HL-60/S4 (cell line): ENCODE measurements around the gene SH3TC1.

ENCODE experiments used
- in situ Hi-C: fragments of 300-500 bp; cut with MboI; formaldehyde crosslinking; loops from 2 replicates; pipeline ENCODE4 v1.14.3; 2022; ENCODE audit warnings: low sequenced_read_pairs

The SH3TC1 gene

GRCh38 chr4:8163436-8164193 lies 35.5 kb upstream of the SH3TC1 start:
- in situ Hi-C loops, result no loop called here

- in situ Hi-C loops, result no loop called here
These were observed 34.9 kb upstream of the SH3TC1 start for GRCh38 chr4:8164194-8164565.

GRCh38 chr4:8164687-8165086 lies 34.4 kb upstream of the SH3TC1 start:
- in situ Hi-C loops, result no loop called here

DNA sequence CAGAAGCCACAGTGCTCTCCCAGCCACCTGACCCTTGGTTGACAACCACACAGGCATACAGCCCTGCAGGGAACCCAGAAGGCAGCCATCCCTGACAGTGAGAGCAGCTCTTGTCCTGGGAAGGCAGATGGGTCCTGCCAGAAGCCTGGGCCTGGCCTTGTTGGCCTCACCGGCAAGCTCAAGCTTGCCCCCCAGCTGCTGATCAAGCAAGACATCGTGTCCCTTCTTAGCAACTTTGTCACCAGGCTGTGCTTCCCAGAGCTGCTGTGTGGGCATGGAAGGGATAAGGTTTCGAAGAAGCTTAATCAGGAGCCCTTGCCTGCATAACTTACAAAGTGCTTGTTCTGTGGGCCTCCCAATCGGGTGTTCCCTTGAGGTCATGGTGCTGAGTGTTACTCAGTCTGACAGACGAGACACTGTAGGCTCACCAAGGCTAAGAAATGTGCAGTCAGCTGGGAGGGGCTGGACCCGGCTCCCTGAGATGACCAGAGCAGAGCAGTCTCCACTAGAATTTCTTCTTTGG lies 33.7 kb upstream of the SH3TC1 start:
- in situ Hi-C loops, result no loop called here

- in situ Hi-C loops, result no loop called here
These were observed 31.8 kb upstream of the SH3TC1 start for GRCh38 chr4:8167291-8167690.

DNA sequence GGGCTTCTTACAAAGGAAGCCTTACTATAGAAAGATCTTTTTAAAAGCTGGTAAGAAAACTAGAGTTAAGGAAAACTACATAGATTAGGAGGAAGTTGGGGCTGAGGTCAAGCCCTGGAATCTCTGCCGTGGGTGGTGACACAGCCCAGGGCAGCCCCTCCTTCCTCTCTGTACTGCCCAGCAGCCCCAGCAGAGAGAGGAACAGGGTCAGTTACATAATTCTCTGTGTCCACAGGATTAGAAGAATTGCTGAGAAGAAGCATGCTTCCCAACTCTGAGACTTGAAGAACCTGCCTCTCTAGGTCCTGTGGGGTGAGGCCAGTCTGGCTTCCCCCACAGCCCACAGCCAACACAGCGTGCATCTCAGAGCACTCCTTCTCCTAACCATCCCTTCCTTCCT lies 31.3 kb upstream of the SH3TC1 start:
- in situ Hi-C loops, result no loop called here

- in situ Hi-C loops, result no loop called here
These were observed 30.9 kb upstream of the SH3TC1 start for GRCh38 chr4:8168232-8168631.

GRCh38 chr4:8168832-8169598 lies 30.1 kb upstream of the SH3TC1 start:
- in situ Hi-C loops, result no loop called here

DNA sequence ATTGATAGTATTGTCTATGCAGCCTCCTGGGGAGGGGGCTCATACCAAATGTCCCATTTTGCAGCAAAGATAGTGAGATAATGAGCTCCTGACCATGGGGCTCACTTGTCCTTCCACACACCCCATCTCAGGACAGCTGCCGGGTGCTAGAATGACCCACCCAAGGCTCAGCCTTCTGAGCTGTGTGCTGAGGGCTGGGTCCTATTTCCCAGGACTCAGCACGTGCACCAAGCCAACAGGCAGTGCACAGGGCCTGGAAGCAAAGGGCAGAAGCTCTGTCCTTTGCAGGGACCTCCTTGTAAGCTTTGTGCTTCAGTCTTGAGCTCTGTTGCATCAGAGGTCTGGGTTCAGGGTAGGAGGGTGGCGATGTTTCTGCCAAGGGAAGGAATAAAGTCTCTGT lies 29.3 kb upstream of the SH3TC1 start:
- in situ Hi-C loops, result loop anchor here (10.0 kb wide), 1 partner anchor 235 kb away; no protein-coding TSS in a partner anchor

- in situ Hi-C loops, result loop anchor here (10.0 kb wide), 1 partner anchor 234 kb away; no protein-coding TSS in a partner anchor
These were observed 28.7 kb upstream of the SH3TC1 start for GRCh38 chr4:8170341-8170740.

GRCh38 chr4:8171266-8171665 lies 27.8 kb upstream of the SH3TC1 start:
- in situ Hi-C loops, result loop anchor here (10.0 kb wide), 1 partner anchor 234 kb away; no protein-coding TSS in a partner anchor

- in situ Hi-C loops, result loop anchor here (10.0 kb wide), 1 partner anchor 233 kb away; no protein-coding TSS in a partner anchor
These were observed 26.8 kb upstream of the SH3TC1 start for GRCh38 chr4:8171984-8172924.

- in situ Hi-C loops, result loop anchor here (10.0 kb wide), 1 partner anchor 231 kb away; no protein-coding TSS in a partner anchor
These were observed 25.4 kb upstream of the SH3TC1 start for GRCh38 chr4:8173492-8174242.

- in situ Hi-C loops, result loop anchor here (10.0 kb wide), 1 partner anchor 230 kb away; no protein-coding TSS in a partner anchor
These were observed 24.1 kb upstream of the SH3TC1 start for GRCh38 chr4:8174970-8175369.

- in situ Hi-C loops, result loop anchor here (10.0 kb wide), 1 partner anchor 229 kb away; no protein-coding TSS in a partner anchor
These were observed 23.4 kb upstream of the SH3TC1 start for GRCh38 chr4:8175686-8176085.

GRCh38 chr4:8176547-8177399 lies 22.3 kb upstream of the SH3TC1 start:
- in situ Hi-C loops, result loop anchor here (10.0 kb wide), 1 partner anchor 228 kb away; no protein-coding TSS in a partner anchor

DNA sequence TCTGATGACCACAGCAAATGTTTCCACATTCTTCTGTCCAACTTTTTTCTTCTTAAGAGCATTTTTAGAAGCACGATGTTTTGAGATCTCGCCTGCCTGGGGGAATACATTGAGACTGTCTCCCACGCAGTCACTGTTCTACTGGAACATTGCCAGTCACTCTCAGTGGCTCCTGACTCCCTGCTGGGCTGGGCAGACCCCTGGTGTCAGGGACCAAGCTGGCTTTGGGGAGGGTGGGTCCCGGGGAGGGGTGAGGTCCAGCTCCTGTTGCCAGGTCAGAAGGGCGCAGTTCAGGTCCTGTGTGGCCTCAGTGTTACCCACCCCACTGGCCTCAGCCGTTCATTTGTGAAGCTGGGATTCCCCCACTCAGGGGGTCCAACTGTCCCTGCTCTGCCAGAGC lies 21.5 kb upstream of the SH3TC1 start:
- in situ Hi-C loops, result loop anchor here (10.0 kb wide), 1 partner anchor 227 kb away; no protein-coding TSS in a partner anchor

DNA sequence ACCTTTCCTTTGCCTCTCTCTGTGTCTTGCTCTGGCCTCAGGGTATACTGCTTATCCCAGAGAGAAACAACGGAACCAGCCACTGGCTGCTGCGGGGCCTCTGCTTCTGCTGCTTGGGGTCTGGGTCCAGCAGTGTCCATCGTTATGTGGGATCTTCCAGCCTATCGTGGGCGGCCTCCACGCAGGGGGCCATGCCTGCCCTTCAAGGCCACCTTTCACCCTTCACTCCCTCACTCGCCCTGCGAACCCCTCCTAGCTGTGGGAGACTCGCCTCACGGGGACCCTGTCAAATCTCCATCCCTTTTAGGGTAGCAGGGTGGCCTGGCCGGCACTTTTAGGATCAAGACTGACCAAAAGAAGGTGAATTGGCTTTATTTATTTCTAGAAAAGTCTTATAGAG lies 21.1 kb upstream of the SH3TC1 start:
- in situ Hi-C loops, result loop anchor here (10.0 kb wide), 1 partner anchor 227 kb away; no protein-coding TSS in a partner anchor

GRCh38 chr4:8179074-8179473 lies 20.0 kb upstream of the SH3TC1 start:
- in situ Hi-C loops, result loop anchor here (10.0 kb wide), 1 partner anchor 226 kb away; no protein-coding TSS in a partner anchor
